Stimulated activated CD4-positive, alpha-beta T cell treated with anti-CD3 and anti-CD28 coated beads, Interleukin-15, amount 100 ng/mL, for 48 hours (primary cell): Measurements from ENCODE around the gene POT1.

Source experiments
- DNase-seq, 2 donors: peaks; one replicate each; pipeline ENCODE4 v3.0.0-alpha.2; 2020; ENCODE audit warnings: low read depth in 2 of 2

POT1 gene

DNA sequence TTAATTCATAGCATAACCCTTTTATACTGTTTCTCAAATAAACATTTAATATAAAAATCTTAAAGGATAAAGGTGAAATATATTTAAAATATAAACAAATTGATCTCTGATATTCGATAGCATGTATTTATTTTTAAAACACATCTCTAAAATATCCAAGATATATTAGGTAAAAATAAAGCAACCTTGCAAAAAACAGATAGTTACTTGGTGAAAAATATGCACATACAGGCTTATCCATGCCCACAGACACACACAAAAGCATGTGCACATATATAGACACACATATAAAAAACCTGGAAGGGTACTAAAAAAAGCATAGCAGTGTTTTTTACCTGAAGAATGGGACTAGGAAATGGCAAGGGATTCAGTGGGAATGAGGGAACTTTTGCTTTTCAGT is 19.8 kb downstream of the POT1 start:
- no peak for DNase-seq

DNA sequence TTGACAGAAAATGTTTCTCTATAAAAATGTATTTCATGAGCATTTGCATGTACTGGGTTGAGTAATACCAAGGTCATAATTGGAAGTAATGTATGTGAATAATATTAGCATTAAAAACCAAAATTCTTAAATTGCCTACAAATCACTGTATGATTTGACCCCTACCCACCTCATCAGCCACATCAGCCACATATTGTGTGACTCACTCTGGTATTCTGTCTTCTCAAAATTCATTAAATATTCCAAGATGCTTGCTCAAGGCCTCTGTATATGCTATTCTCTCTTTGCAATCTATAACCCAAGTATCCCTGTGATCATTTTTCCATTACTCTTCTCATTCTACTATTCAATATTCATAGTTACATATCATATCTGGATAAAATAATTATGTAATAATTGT is 21.4 kb downstream of the POT1 start:
- DNase-seq = no peak

DNA sequence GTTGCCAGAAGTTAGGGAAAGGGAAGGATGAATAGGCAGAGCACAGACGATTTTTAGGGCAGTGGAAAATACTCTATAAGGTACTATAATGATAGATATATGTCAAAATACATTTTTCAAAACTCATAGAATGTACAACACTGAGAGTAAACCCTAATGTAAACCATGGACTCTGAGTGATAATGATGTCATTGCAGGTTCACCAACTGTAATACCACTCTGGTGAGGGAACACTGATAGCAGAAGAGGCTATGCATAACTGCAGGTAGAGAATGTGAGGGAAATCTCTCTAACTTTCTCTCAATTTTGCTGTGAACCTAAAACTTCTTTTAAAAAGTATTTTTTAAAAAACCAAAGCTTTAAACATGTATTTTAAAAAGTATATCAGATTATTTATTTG is 22.1 kb downstream of the POT1 start:
- DNase-seq = no peak

DNA sequence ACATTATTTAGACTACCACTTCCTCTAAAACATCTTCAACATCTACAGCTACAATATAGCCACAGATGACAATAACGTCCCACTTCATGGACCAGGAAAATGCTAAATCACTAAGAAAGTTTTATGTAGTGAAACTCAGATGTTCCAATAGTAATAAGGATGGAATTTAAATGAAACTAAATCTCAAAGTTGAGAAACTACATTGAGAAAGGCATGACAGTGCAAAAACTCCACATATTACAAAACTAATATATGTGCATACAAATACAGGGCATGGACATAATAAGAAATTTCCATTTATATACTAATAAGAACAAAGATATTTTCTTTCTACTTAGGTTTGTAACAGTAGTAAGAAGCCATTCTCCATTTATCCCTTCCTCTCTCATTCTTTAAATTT is 31.1 kb downstream of the POT1 start:
- DNase-seq = no peak

DNA sequence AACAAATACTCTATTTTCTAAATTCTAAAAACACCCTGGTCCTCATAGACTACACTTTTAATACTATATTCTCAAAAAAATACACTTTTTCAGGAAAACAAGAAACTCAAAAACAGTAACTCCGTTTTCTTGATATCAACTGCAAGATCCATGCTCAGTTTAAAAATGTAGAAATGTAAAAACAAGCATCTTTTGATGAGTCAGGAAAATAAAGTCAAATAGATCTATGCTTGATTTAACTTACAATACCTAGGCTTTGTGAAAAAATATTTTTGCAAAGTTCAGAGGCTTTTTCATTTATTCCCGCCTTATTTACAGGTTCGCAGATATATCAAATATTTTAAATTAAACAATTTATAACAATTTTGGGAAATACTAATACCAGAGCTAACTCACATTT is 33.6 kb downstream of the POT1 start:
- no peak for DNase-seq

DNA sequence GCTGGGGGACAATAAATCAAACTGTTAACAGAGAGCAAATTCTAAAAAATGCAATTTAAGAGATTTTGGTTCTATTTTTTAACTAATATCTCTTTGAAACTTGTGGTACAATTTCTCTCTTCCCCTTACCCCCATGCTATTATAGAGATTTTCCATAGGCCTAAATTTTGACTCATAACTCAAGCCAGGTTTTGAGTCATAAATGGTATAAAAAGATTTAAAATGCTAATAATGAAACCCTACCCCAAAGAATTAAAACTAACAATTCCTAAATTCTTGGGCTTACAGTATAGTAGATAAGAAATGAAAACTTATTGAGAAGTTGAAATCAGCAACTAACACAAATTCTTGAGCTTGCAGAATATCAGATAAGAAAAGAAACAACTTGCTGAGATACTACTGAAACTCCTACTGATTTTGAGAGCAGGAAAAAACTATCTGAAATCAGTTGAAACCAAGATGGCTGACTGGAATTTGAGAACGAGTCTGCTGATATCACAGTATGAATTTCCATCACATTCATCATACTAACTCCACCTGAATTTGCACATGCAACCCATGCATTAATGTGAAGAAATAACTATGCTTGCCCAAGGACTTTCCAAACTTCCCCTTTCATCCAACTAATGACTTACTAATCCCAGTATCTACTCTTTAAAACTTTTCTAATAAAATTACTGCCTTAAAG is 36.3 kb downstream of the POT1 start:
- no peak for DNase-seq

DNA sequence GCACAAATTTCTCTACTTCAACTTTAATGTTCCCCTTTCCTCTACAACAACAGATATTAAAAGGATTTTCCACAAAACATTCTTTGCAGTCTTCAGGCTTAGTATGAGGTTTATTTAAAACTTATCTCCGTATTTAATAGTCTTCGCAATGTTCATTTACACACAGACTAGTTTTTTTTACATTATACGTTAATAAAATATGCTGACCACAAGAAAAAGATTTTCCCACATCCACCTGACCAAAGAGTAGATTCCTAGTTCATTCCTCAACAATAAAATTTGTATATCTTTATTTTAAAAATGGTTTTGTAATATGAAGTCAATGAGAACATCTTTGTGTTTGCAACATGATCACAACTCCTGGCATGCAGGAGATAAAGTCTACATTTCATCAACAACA is 42.4 kb downstream of the POT1 start:
- no peak for DNase-seq

DNA sequence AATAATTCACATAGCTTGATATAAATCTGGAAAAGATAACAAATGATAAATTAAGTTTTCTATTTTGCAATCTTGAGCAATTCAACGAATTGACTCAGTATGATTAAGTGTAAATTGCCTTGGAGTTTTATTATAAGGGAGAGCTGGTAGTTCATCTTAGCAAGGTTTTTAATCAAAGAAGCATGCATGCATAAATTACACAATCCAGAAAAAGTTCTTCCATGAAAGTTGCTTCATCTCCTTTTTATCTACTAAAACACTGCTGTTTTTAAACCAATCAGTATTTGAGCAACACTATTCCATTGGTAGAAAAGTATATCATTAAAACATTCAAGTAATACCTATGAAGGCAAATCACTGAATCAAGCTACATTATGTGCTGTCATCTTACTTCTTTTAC is 47.6 kb downstream of the POT1 start:
- no peak for DNase-seq

DNA sequence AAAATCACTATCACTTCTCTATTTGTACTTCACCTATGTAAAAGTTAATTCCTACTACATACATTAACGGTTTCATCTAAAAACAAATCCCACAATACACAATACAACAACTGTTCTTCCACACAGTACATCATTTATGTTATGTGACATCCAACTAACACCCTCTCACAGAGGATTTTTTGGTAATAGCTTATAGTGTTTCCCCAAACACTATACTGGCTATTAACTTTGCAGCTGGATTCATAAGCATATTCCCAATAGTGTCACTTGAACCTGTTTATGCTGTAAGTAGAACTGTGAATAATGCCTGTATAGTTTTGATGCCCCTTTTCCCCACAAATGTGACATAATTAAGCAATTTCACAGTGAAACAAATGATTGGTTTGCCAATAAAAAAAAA is 49.9 kb downstream of the POT1 start:
- DNase-seq = no peak

DNA sequence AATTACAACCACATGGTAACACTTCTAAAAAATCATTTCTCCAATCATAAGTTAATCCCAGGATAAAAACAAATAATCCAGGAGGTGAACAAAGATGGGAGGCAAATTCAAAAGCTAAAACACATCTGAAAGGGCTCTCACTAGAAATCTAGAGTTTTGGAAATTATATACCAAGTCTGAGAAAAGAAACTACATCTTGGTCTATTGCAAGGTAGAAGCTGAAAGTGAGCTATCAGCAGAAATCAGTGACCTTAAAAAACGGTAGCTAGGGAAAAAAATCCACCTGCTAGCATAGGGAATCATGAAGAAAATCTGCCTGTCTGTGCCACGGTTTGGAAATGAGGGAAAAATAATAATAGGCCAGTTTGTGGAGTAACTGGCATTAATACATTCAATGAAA is 50.5 kb downstream of the POT1 start:
- DNase-seq = no peak

DNA sequence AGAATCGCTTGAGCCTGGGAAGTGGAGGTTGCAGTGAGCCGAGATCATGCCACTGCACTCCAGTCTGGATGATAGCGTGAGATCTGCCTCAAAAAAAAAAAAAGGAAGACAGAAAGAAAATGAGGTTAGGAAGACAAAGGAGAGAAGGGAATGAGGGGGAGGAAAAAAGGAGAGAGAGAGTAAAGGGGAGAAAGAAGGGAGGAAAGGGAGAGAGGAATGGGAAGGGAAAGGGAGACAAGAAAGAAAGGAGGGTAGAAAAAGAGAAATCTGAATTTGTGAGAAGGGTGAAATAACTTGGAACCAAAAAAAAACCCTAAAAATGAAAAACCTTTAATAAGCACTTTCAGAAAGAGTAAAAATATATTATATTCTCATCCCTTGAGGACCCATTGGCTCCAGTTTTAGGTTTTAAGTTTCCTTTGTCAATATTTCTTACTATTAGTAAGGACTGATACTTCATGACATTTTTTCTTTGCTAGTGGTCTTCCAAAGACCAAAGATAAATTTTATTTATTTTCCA is 54.9 kb downstream of the POT1 start:
- DNase-seq = no peak

DNA sequence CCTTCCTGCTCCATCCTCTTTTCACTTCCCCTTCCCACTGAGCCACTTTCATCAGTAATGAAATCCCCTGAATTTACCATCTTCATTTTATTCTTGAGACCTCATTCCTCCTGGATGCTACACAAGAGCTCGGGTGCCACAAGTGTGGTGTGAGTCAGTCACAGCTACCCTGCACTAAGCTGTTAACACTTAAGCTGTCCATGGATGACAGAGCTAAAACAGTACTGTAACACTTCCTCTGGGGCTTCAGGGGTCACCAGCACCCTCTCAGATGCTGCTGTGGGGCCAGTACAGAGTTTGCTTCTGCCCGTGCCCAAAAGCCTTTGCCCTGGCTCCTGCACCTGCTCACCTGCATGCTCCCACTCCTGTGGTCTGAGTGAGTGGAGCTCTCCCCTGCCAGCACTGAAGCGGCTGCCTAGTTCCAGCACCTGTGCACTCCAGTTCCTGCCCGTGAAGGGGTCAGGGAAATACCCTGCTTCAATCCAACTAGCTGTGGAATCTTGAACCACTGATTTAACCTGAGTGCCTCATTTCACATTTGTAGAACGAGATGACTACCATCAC is 71.9 kb downstream of the POT1 start:
- no peak for DNase-seq

DNA sequence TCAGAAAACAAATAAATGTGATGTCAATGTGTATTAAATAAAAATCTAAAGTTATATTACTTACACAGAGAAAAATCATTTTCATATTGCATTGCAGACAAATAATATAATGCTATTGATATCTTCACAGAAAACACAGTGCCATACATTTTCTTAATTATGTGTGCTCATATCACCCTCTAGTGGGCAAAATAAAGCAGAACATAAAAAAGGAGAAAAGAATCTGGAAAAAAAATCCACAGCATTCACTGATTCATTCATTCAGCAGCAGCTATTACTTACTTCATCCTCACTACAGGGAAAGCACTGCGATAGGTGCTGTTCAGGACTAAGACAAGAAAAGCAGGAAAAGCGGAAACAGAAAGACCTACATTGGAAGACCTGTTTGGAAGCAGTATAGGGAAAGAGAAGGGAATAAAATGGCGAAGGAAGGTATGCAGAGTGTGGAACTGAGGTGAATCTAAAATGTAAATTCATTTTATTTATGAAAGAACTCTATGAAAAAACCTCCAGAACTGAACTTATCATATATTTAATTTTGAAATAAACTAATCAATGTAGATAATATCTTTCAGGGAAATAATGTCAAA is 73.2 kb downstream of the POT1 start:
- DNase-seq = no peak

DNA sequence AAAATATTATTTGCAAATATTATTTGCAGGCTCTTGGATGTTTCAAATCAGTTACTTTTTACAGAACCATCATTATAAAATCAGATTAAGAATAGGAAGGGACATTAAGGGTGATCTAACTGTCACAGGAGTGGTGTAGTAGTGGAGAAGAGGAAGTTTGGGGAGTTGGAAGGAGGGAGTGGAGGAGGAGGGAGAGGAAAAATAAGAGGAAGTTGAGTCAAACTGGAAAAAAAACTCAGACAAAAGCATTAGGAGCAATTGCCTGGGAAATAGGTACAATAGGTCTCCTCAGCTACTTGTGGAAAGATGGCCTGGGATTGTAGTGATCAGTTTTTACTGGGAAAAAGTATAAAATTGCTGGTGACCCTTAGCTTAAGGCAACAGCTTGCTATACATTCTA is 86.3 kb downstream of the POT1 start:
- DNase-seq = no peak

DNA sequence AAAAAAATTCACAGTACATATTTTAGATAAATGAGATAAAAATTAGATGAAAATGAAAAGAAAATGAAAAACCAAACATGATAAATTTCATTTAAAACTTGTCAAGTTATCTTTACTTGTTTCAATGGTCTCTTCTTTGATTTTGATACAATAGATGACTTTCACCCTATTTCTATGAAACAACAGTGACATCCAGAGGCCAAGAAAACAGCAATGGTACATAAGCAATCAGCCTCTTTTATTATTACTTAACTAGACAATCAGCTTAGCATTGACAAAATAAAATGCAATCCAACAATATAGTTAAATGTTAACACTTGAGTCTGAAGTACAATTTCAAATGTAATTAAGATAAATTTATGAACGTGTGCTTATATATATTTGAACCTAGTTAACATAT is 89.2 kb downstream of the POT1 start:
- DNase-seq = no peak

DNA sequence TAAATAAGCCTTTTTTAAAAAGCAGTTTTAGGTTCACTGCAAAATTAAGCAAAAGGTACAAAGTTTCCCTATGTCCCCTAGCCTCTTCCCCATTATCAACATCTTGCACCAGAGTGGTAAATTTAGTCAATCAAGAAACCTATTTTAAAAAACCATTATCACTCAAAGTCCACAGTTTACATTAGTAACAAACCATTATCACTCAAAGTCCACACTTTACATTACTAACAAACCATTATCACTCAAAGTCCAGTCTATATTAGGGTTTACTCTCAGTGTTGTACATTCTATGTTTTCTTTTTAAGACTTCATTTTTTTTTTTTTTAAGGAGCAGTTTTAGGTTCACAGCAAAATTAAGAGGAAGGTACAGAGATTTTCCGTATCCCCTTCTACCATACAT is 89.9 kb downstream of the POT1 start:
- DNase-seq = no peak

DNA sequence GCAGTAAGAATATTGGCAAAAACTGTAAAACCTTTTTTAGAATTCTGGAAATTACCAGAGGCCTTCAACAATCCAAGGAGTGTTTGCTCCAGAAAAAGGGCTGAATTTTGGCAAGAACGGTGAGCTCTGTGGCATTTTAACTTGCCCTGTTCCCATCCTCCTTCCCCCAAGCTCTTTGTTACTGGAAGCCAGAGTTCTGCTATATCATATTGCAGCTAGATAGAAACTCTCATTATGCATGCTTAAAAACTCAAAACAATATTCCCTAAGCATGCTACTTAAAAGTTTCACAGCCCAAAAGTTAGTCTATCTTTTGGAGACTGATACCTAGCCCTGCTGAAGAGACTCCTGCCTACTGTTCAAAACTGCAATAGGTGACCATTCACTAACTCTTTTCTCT is 93.5 kb downstream of the POT1 start:
- DNase-seq = no peak

DNA sequence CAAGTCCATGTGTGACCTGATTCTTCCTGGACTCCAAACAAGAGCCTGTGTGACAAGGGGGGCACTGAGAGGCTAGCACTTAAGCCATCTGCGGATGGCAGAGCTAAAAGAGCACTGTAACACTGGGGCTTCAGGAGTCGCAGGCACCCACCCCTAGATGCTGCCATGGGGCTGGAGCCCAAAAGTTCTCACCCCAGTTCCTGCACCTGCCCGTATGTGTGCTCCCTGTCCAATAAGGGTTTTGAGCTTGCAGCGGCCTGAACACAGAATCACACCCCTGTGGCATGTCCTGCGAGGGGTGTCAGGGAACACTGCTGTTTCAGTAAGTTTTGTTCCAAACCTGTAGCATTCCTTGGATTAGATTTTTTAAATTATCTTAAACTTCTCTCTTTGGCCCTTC is 110.8 kb downstream of the POT1 start:
- DNase-seq = no peak

DNA sequence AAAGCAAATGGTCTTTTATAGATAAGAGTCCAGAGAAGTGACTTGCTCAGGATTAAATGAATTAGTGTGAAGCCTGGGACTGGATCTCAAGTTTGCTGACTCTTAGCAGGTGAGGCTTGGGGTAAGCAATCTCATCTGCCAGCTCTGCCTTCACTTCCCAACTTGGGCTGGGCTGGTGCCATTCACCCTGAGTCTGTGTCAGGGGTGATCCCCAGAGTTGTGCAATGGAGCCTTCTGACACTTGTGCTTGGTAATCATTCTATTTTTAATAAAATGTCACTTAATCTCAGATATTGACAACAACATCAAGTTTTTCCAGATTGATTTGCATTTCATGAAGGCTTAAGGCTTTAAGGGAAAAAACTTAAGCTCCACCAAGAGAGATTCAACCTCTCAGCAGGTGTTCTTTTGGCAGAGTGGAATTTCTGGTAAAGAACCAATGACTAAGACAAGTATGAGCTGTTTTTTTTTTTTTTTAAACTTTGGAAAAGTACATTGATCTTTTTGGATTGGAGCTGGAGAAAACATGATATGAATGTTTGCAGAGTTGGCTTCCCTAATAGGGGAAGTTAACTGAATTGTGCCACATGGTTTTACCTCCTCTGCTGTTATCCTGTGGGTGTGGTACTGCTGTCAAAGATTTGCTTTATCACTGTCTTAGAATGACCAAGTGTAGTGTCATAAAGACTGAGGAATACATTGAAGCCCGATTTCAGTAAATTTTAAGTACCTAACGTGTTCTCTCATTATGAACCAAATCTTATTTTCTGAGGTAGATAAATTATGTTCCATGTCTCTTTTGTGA is 115.4 kb downstream of the POT1 start:
- DNase-seq = no peak

DNA sequence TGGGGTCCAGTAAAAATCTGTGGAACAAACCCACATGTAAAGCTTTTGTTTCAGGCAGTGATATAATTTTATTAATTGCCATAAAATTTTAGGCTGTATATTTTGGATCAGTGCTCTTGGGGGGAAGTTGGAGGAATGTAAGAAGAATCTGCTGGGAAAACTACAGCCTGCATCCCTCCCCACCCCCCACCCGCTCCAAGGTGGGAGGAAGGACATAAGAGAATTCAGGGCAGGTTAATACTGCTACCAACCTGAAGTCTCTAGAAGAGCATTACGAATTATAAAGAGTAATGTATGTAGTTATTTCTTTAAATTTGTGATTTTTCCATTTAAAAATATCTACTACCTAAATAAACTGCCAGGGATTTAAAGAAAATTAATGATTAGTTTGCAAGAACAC is 116.9 kb downstream of the POT1 start:
- DNase-seq = no peak

DNA sequence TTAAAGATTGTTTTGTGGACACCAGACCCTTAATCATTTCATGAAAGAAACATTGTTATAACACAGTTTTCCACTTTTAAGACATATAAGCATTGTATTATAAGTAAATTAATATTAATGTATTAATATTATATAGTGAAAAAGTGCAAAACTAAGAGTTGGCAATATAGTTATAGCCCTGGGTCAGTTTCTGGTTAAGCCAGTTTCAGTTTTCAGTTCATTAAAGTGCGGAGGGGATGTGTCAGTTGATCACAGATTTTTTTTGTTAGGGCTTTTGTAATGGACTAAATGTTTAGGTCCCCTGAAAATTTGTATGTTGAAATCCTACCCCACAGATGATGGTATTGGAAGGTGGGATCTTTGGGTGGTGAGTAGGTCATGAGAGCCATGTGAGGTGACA is 118.3 kb downstream of the POT1 start:
- no peak for DNase-seq

DNA sequence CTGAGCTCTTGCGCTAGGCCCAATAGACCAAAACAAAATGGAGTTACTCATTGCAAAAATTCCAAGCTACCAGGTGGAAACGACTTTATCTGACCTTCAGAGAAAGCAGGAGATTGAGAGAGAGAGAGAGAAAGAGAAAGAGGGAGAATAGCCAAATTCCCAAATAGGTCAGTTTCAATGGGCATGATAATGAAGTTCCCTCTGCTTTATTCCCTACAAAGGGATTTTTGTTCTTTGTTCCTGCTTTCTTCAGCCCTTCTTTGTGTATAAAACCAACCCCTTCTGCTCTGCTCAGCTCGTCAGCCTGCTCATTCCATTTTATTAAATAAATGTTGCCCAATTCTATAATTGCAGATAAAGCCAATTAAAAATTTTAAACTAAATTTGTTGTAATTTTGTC is 119.0 kb downstream of the POT1 start:
- no peak for DNase-seq

DNA sequence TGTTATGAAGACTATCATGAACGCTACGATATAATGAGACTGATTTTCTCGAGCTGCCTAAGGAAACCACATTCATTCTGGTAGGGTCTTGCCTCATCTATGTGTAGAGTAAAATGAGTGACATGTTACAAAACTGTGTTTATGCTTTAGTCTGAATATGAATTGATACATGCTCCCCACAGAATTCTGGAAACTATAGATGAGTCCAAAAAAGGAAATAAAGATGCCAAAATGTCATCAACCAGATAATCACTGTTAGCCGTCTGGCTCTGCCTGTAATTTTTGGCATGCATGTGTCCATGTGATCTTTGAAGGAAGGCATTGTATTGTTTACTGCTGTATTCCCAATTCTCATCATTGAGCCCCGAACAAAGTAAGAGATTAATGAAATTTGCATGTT is 121.4 kb downstream of the POT1 start:
- no peak for DNase-seq
